ENCODE results near the gene ERG.

Gene ERG

GRCh38 chr21:38472412-38473108 lies 25.7 kb downstream of the ERG start:
- peak; percentile 44 for DNase-seq

DNA sequence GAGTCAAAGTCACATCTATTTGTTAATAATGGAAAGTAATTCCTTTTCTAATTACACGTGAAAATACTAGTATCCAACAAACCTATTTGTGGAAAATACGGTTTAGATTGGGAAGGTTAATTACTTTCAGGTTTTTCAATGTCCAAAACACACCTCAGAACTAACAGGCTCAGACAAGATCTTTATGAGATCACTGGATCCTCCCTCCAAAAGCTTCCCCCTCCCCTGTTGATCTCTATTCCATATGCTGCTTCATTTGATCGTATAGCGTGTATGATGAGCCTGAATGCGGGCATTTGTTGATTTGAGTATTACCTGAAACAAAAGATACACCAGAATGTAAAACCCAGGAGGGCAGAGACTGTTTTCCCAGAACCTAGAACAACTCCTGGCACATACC lies 26.5 kb downstream of the ERG start:
- no peak for DNase-seq

- DNase-seq, result no peak
Measured at GRCh38 chr21:38470755-38471154, 27.5 kb downstream of the ERG start.

DNA sequence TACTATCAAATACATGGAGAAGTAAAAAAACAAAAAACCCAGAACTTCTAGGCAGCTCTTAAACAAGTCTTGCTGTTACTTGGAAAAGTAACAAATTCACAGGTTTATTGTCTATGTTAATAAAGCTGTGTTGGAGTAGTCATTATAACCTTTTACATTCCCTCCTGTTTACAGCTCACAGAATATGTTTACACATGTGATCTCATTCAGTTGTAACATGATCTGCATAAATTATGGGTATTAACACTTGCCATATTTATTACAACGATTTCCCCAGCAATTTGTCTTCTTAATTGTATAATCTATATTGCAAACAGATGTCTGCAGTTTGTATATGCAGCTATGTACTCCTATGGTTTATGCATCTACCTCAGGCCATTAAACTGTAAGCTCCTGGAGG lies 28.6 kb downstream of the ERG start:
- DNase-seq, result no peak

DNA sequence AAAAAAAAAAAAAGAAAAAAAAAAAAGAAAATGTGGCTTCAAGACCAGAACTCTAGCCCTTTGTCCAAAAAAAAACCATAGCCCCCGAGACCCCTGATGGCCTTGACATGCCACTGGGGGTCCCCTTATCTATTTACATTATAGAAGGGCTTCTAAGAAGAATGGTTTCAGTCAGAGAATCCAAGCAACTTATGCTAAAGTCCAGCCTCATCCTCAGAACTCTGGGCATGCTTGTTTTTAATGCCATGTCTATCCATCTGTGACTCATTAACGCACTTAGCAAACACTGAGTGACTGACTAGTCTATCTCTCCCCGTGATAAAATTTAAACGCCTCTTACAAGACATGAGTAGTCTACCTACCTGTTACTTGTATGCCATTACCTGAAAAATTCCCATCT lies 29.3 kb downstream of the ERG start:
- DNase-seq, result no peak

DNA sequence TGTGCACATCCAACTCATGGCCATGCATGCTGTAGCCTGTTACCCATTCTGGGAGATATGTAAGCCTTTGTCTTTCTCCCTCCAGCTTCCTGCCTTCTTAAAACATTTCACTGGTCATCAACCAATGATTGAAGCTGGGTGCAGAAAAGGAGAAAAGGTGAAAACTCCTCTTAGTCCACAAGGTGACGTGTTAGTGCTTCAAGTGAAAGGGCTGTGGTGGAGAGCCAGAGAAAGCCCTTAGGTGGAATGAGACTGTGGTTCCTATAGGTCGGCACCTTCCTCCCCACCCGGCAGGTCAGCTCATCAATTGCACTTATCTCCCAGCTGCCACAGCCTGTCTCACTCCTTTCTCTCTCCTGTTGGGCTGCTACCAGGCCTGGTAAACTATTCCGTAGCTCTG lies 30.4 kb downstream of the ERG start:
- no peak for DNase-seq

GRCh38 chr21:38467374-38467773 lies 30.9 kb downstream of the ERG start:
- no peak for DNase-seq

GRCh38 chr21:38460171-38460742 lies 38.0 kb downstream of the ERG start:
- no peak for DNase-seq

DNA sequence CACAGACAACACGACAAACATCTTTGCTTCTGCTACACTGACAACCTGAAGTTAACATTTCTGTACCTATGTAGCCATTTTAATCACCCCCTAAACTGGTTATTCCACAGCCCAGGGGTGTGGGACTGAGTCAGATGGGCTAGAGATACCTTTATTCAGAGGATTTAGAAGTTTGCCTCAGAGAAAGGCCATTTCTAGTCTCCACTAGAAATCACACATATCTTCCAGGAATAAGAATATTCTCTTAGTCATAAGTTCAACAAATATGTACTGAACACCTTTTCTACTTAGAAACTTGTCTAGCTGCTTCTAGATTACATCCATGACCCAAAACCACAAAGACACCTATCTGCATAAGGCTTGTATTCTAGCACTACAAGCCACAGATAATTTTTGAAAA lies 38.8 kb downstream of the ERG start:
- DNase-seq, result no peak

GRCh38 chr21:38455403-38455802 lies 42.9 kb downstream of the ERG start:
- DNase-seq, result no peak

- no peak for DNase-seq
Measured at GRCh38 chr21:38454702-38455101, 43.6 kb downstream of the ERG start.

DNA sequence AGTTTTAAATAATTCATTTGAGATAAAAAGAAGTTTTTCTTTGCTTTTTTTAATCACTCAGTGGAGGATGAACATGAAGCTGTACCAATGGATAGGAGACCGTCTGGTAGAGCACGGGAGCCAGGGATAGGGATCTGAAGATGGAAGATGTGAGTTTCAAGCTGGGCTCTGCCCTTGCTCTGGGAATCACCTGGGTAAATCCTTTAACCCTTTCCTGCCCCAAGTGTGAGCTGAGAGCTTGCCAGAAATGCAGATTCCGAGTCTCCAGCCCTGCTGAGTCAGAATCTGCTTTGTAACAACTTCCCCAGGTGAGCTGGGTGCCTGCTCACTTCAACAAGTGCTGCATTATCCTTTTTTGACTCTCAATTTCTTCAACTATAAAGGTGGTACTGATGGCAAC lies 44.1 kb downstream of the ERG start:
- DNase-seq, result no peak

- DNase-seq, result no peak
Measured at GRCh38 chr21:38448671-38449385, 49.4 kb downstream of the ERG start.

DNA sequence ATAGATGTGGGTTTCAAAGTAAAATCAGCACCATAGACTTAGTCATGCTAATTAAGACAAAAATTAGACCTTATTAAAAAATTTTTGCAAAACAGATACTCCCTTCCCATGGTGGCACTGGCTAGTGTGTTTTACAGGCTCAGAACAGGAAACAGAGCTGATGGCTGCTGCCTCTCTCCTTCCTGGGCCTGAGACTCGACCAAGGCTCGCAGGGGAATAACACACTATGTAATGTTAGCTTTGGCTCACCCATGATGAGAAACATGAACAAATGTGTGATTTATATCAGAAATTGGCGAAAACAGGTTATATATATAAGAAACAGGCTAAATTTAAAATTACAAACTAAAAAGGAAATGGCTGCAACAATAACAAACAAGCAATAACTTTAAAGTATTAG lies 50.7 kb downstream of the ERG start:
- no peak for DNase-seq

DNA sequence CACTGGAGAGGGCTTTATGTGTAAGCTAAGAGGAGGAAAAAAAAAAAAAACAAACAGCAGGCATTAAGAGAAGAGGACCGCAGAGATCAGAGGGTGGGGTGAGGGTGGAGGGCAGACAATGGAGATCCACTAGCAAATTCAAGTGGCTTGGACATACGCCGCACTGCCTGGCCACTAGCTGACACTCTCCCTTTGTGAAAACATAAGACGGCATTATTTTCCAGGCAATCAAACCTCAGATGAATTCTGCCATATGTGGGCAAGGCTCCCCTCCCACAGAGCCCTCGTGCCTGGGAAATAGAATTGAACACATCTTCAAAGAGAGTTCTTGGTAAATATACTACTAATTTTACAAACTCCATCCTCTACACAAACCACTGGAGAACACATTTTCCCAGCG lies 53.6 kb downstream of the ERG start:
- no peak for DNase-seq

- no peak for DNase-seq
Measured at GRCh38 chr21:38443110-38443509, 55.2 kb downstream of the ERG start.

GRCh38 chr21:38441153-38441552 lies 57.1 kb downstream of the ERG start:
- DNase-seq, result no peak

DNA sequence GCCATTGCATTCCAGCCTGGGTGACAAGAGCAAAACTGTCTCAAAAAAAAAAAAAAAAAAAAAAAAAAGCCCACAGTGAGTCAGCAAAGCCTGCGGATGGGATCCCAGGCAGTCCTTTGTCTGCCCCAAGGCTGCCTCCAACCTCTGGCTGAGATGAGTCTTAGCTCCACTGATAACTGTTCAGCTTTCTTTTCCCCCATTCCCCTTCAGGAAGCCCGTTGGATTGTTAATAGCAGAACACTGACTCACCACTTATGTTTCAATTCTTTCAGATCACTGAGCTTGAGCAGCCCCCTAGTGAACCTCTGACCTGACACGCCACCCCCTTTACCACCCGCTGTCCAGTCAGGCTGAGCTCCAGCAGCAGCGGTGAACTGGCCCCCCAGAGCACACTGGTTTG lies 57.5 kb downstream of the ERG start:
- no peak for DNase-seq

GRCh38 chr21:38439957-38440356 lies 58.3 kb downstream of the ERG start:
- DNase-seq, result no peak

GRCh38 chr21:38439426-38439825 lies 58.9 kb downstream of the ERG start:
- peak; percentile 52 for DNase-seq

DNA sequence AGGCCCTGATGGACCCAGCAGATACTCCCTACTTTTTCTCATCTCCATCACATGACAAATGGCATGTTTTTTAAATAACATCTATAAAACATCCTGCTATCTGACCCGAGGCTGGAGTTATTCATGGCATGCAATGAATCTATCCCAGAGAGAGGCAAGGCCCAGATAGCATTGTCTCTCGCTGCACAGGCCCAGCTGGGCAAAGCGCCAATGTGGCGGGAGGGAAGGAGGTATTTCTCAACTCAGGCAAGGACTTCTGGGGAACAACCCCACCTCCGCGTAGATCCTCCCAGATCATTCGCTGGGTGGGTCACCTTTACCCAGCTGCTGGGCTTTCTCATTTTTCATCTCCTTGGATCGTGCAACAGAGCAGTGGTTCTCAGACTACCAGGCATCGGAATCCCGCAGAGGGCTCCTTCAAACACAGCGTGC lies 59.8 kb downstream of the ERG start:
- peak; percentile 46 for DNase-seq

DNA sequence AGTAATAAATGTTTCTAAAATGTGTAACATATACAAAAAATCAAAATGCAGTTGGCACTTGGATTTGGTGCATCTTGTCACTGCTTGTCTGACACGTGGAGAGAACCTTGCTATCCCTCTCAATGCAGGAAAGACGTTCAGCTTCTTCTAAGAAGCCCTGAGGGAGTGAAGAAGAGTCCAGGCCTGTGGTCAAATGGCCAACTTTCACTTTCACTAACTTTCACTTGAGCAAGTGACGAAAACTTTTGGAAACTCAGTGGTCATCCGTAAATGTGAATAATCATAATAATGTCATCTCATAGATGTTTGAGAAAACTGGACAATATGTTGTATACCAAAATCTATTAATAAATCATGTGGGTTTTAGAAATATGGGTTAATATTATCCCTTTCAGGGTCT lies 61.9 kb downstream of the ERG start:
- no peak for DNase-seq

GRCh38 chr21:38434913-38435533 lies 63.3 kb downstream of the ERG start:
- peak; percentile 59 for DNase-seq

- no peak for DNase-seq
Measured at GRCh38 chr21:38433471-38433870, 64.8 kb downstream of the ERG start.
